ENCODE measurements around the gene CTAGE1. TPM values are rescaled to one million over a fixed set of nuclear protein-coding genes. Genes with fewer than 3 reads are reported as not detected.

The CTAGE1 gene
- total and polyA plus RNA-seq, 4 donors, result 0.06 TPM; not detected in 3

Other genes starting within 250 kb of the CTAGE1 start
- gene GATA6, start 248.3 kb downstream of the CTAGE1 start, total RNA-seq, result 10 to 100 TPM; 32.1 to 34.3 TPM
- gene GATA6, start 248.3 kb downstream of the CTAGE1 start, polyA plus RNA-seq, result 10 to 100 TPM; 11.3 to 11.5 TPM

Data from lung (tissue), 4 donors.